ENCODE results near the gene ADA.
A peak's percentile ranks its signal among the peaks of the same experiment; 100 is the strongest.
"Not testable (repeated sequence)": the region's sequence is repeated elsewhere in the genome, so short reads cannot be mapped to it uniquely, and the experiment has no call there.

ADA gene

DNA sequence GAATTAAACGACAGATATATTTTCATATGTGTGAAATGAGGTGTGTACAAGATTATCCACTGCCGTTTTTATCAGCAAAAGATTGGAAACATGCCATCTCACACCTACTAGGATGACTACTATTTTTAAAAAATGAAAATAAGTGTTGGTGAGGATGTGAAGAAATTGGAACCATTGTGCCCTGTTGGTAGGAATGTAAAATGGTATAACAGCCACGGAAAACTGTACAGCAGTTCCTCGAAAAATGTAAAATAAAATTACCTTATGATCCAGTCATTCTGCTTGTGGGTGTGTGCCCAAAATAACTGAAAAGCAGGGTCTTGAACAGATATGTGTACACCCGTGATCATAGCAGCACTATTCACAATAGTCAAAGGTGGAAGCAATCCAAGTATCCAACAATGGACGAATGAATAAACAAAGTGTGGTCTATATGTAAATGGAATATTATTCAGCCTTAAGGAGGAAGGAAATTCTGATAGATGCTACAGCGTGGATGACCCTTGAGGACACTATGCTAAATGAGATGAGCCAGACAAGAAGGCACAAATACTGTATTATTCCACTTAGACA is 36.6 kb upstream of the ADA start:
- Mint-ChIP-seq H3K4me3 (no peak overlapping the region), H3K9me3 (no peaks in the 10 kb centered on the region), H3K27ac (no peak overlapping the region), H3K27me3 (peaks cover 22 to 37% of the 10 kb centered on the region in 2 donors), H3K36me3 (ENCODE audit: insufficient read depth) (no peaks in the 10 kb centered on the region), H3K4me1 (ENCODE audit: low read depth in 2 of 2) (peaks cover 4 to 10% of the 10 kb centered on the region in 2 donors)
- ATAC-seq (replicated peaks) = no peak
- DNase-seq = no peak

- H3K4me1 Mint-ChIP-seq (ENCODE audit: low read depth in 2 of 2) = peaks cover 4 to 10% of the 10 kb centered on the region in 2 donors
- ATAC-seq (replicated peaks) = no peak
- no peak overlapping the region for H3K27ac Mint-ChIP-seq
- no peak overlapping the region for H3K4me3 Mint-ChIP-seq
- H3K27me3 Mint-ChIP-seq = peaks cover 22 to 37% of the 10 kb centered on the region in 2 donors
- H3K36me3 Mint-ChIP-seq (ENCODE audit: insufficient read depth) = no peaks in the 10 kb centered on the region
- H3K9me3 Mint-ChIP-seq = no peaks in the 10 kb centered on the region
- DNase-seq = no peak
Observed at GRCh38 chr20:44686934-44687333, 35.4 kb upstream of the ADA start.

- no peaks in the 10 kb centered on the region for H3K36me3 Mint-ChIP-seq (ENCODE audit: insufficient read depth)
- H3K4me1 Mint-ChIP-seq (ENCODE audit: low read depth in 2 of 2) = peaks cover 4 to 10% of the 10 kb centered on the region in 2 donors
- DNase-seq (no peak), ATAC-seq (replicated peaks) (no peak)
- peaks cover 15 to 29% of the 10 kb centered on the region in 2 donors for H3K27me3 Mint-ChIP-seq
- peak overlapping the region in 1 of 2 donors; percentile 58 for H3K27ac Mint-ChIP-seq
- no peaks in the 10 kb centered on the region for H3K9me3 Mint-ChIP-seq
- H3K4me3 Mint-ChIP-seq = no peak overlapping the region
Observed at GRCh38 chr20:44684047-44684967, 32.8 kb upstream of the ADA start.

- DNase-seq (peak; percentile 40 to 47 (median 45)), ATAC-seq (replicated peaks) (peak; percentile 81)
- Mint-ChIP-seq H3K9me3 (no peaks in the 10 kb centered on the region), H3K4me1 (ENCODE audit: low read depth in 2 of 2) (peaks cover 4 to 10% of the 10 kb centered on the region in 2 donors), H3K4me3 (no peak overlapping the region), H3K27me3 (peaks cover 15 to 24% of the 10 kb centered on the region in 2 donors), H3K36me3 (ENCODE audit: insufficient read depth) (no peaks in the 10 kb centered on the region), H3K27ac (peak overlapping the region in 1 of 2 donors; percentile 58)
Observed at GRCh38 chr20:44683263-44684046, 32.0 kb upstream of the ADA start.

GRCh38 chr20:44681796-44682566 is 30.5 kb upstream of the ADA start:
- no peak for ATAC-seq (replicated peaks)
- H3K4me1 Mint-ChIP-seq (ENCODE audit: low read depth in 2 of 2) = peaks cover 4 to 10% of the 10 kb centered on the region in 2 donors
- H3K36me3 Mint-ChIP-seq (ENCODE audit: insufficient read depth) = no peaks in the 10 kb centered on the region

GRCh38 chr20:44678990-44679611 is 27.6 kb upstream of the ADA start:
- H3K9me3 Mint-ChIP-seq = no peaks in the 10 kb centered on the region
- no peak overlapping the region for H3K27ac Mint-ChIP-seq
- ATAC-seq (replicated peaks) = no peak
- DNase-seq = no peak
- no peaks in the 10 kb centered on the region for H3K36me3 Mint-ChIP-seq (ENCODE audit: insufficient read depth)
- peaks cover 0 to 2% of the 10 kb centered on the region in 2 donors for H3K4me1 Mint-ChIP-seq (ENCODE audit: low read depth in 2 of 2)
- no peaks in the 10 kb centered on the region for H3K27me3 Mint-ChIP-seq
- H3K4me3 Mint-ChIP-seq = no peak overlapping the region

More at GRCh38 chr20:44681796-44682566, 30.5 kb upstream of the ADA start:
- Mint-ChIP-seq H3K27ac (no peak overlapping the region), H3K9me3 (no peaks in the 10 kb centered on the region), H3K27me3 (peaks cover 7 to 13% of the 10 kb centered on the region in 2 donors), H3K4me3 (no peak overlapping the region)
- no peak for DNase-seq

- Mint-ChIP-seq H3K4me3 (no peak overlapping the region), H3K27me3 (no peaks in the 10 kb centered on the region), H3K27ac (no peak overlapping the region), H3K36me3 (ENCODE audit: insufficient read depth) (no peaks in the 10 kb centered on the region), H3K4me1 (ENCODE audit: low read depth in 2 of 2) (no peaks in the 10 kb centered on the region), H3K9me3 (no peaks in the 10 kb centered on the region)
- no peak for DNase-seq
- no peak for ATAC-seq (replicated peaks)
Observed at GRCh38 chr20:44678242-44678641, 26.7 kb upstream of the ADA start.

DNA sequence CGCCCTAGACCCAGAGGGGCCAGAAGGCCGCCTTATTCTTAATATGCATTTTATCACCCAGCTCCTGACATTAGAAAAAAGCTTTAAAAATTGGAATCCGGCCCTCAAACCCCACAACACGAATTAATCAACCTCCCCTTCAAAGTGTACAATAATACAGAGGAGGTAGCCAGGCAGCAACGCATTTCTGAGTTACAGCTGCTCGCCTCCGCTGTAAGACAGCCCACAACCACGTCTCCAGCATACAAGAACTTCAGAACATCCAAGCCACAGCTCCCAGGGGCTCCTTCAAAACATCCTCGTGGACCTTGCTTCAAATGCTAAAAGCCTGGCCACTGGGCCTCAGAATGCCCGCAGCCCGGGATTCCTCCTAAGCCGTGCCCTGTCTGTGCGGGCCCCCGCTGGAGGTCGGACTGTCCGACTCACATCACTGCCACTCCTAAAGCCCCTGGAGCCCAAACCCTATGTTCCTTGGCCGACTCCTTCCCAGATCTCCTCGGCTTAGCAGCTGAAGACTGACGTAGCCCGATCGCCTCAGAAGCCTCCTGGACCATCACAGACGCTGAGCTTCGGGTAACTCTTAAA is 20.9 kb upstream of the ADA start:
- not testable (repeated sequence) for ATAC-seq (replicated peaks); H3K36me3 Mint-ChIP-seq (ENCODE audit: insufficient read depth); H3K27me3 Mint-ChIP-seq; H3K27ac Mint-ChIP-seq; H3K9me3 Mint-ChIP-seq; H3K4me3 Mint-ChIP-seq; DNase-seq
- H3K4me1 Mint-ChIP-seq (ENCODE audit: low read depth in 2 of 2) = peaks cover 25 to 32% of the 10 kb centered on the region in 2 donors

DNA sequence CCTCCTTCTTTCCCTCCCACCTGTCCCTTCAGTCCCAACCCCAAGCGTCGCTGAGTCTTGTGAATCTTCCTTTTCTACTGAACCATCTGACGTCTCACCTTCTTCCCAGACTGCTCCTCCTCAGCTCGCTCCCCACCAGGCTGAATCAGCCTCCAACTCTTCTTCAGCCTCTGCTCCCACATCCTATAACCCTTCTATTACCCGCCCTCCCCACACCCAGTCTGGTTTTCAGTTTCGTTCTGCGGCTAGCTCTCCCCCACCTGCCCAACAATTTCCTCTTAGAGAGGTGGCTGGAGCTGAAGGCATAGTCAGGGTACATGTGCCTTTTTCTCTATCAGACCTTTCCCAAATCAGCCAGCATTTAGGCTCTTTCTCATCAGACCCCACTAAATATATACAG is 20.0 kb upstream of the ADA start:
- H3K27ac Mint-ChIP-seq, H3K9me3 Mint-ChIP-seq: not testable (repeated sequence)
- peak; percentile 37 to 53 (median 46) for DNase-seq

GRCh38 chr20:44670851-44671250 is 19.4 kb upstream of the ADA start:
- not testable (repeated sequence) for H3K27me3 Mint-ChIP-seq; DNase-seq; H3K27ac Mint-ChIP-seq; ATAC-seq (replicated peaks); H3K4me3 Mint-ChIP-seq; H3K36me3 Mint-ChIP-seq (ENCODE audit: insufficient read depth); H3K9me3 Mint-ChIP-seq
- peaks cover 25 to 39% of the 10 kb centered on the region in 2 donors for H3K4me1 Mint-ChIP-seq (ENCODE audit: low read depth in 2 of 2)

More for the DNA sequence above, 20.0 kb upstream of the ADA start:
- peak; percentile 97 for ATAC-seq (replicated peaks)
- H3K4me3 Mint-ChIP-seq; H3K36me3 Mint-ChIP-seq (ENCODE audit: insufficient read depth); H3K27me3 Mint-ChIP-seq: not testable (repeated sequence)
- peaks cover 25 to 34% of the 10 kb centered on the region in 2 donors for H3K4me1 Mint-ChIP-seq (ENCODE audit: low read depth in 2 of 2)

- peaks cover 17 to 30% of the 10 kb centered on the region in 2 donors for H3K4me1 Mint-ChIP-seq (ENCODE audit: low read depth in 2 of 2)
- H3K27ac Mint-ChIP-seq = no peak overlapping the region
- no peaks in the 10 kb centered on the region for H3K27me3 Mint-ChIP-seq
- H3K9me3 Mint-ChIP-seq = no peaks in the 10 kb centered on the region
- H3K4me3 Mint-ChIP-seq = no peak overlapping the region
- H3K36me3 Mint-ChIP-seq (ENCODE audit: insufficient read depth) = peaks cover 3% of the 10 kb centered on the region
- DNase-seq (no peak), ATAC-seq (replicated peaks) (no peak)
Observed at GRCh38 chr20:44666066-44666465, 14.6 kb upstream of the ADA start.

DNA sequence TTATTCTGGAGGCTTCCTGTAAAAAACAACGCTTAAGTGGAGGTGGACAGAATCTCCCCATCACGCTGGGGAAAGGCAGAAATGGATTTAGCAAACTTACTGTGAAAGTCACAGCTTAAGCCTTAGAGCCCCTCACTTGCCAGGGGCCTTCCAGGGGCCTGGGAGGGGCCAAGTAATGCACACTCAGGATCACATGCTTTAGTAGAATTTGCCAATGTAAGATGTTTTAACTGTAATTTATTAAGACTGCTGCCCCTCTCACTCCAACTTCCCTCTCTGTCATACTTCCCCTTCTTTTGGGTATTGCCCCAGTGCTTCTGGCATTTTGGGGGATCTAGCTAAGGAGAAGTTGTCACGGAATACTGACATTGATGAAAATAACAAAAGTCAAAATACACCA is 12.6 kb upstream of the ADA start:
- no peak overlapping the region for H3K27ac Mint-ChIP-seq
- no peak overlapping the region for H3K4me3 Mint-ChIP-seq
- peaks cover 3% of the 10 kb centered on the region for H3K36me3 Mint-ChIP-seq (ENCODE audit: insufficient read depth)
- peaks cover 7 to 18% of the 10 kb centered on the region in 2 donors for H3K4me1 Mint-ChIP-seq (ENCODE audit: low read depth in 2 of 2)
- no peaks in the 10 kb centered on the region for H3K9me3 Mint-ChIP-seq
- no peaks in the 10 kb centered on the region for H3K27me3 Mint-ChIP-seq
- DNase-seq (no peak), ATAC-seq (replicated peaks) (no peak)
